Erythroblast (primary cell): ENCODE data around the gene PPP1R14C.

ENCODE experiments used
- DNase-seq, 2 experiments: peaks; one replicate each; lab custom pipeline; 2025; lab: John Stamatoyannopoulos, UW
- GATA1 ChIP-seq: IDR thresholded peaks from 2 replicates; pipeline ENCODE4 v1.6.1; 2011; ENCODE audit warnings: low read depth, mild to moderate bottlenecking, control low read depth, low read length, moderate library complexity
- POLR2A ChIP-seq: IDR thresholded peaks from 2 replicates; pipeline ENCODE4 v1.6.1; 2011; ENCODE audit warnings: mild to moderate bottlenecking, low read length

Gene PPP1R14C

DNA sequence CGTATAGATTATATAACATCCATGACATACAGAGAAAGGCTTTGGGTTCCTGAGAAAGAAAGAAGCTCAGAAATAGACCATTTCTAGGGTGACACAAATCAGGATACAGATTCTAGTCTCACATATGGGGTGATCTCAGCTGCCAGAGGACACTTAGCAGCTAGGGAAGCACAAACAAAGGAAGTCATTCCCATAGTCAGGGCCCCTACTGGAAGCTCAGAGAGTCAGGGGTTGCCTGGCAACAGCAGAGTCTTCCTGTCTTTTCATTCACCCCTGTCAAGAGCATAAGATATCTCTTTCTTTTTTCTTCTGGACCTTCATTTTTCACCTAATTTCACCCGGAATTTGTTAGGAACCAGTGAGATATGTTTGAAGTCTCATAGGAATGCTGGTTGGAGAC lies 144.1 kb downstream of the PPP1R14C start:
- TF ChIP-seq POLR2A (no peak), GATA1 (no peak)
- DNase-seq: no peak

DNA sequence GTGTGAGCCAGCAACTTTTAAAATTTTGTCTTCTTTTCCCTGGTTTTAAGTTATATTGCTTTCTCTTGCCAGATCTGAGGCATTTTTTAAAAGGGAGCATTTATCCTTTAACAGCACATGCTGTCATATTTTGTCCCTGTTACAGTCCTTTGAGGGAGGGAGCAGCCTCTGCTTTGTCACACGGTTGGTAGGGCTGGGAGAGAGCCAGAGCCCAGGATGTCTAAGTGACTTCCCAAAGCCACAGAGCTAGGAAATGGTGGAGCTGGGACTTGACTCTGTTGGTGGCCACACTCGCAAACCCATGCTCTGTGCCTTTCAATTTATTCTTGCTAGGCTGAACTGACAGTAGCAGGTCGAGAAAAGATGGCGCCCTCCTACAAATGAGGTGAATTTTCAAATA lies 145.6 kb downstream of the PPP1R14C start:
- DNase-seq: no peak
- TF ChIP-seq POLR2A: no peak
- TF ChIP-seq GATA1: no peak

- TF ChIP-seq GATA1: no peak
- TF ChIP-seq POLR2A: no peak
- no peak for DNase-seq
Measured at GRCh38 chr6:150289454-150290071, 146.7 kb downstream of the PPP1R14C start.

- DNase-seq: no peak
Measured at GRCh38 chr6:150290429-150290828, 147.6 kb downstream of the PPP1R14C start.

DNA sequence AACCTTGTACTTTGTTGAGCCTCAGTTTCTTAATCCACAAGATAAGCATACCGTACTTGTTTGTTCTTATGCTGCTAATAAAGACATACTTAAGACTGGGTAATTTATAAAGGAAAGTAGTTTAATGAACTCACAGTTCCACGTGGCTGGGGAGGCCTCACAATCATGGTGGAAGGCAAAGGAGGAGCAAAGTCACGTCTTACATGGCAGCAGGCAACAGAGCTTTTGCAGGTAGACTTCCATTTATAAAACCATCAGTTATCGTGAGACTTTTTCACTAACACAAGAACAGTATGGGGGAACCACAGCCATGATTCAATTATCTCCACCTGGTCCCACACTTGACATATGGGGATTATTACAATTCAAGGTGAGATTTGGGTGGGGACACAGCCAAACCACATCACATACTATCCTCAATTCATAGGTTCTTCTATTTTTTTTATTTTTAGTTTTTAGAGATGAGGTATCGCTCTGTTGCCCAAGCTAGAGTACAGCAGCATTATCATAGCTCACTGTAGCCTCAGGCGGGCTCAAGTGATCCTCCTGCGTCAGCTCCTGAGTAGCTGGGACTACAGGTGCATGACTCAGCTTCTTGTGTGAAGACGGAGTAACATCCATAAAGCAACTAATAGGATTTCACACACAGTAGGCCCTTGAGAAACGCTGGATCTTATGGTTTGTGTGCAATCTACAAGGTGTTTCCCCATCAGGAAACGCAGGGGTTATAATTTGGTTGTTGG lies 149.3 kb downstream of the PPP1R14C start:
- DNase-seq: no peak
- TF ChIP-seq GATA1 (no peak), POLR2A (no peak)

More at GRCh38 chr6:150290429-150290828, 147.6 kb downstream of the PPP1R14C start:
- TF ChIP-seq GATA1 (no peak), POLR2A (no peak)

- DNase-seq: no peak
- TF ChIP-seq POLR2A (no peak), GATA1 (no peak)
Measured at GRCh38 chr6:150293019-150293418, 150.2 kb downstream of the PPP1R14C start.

DNA sequence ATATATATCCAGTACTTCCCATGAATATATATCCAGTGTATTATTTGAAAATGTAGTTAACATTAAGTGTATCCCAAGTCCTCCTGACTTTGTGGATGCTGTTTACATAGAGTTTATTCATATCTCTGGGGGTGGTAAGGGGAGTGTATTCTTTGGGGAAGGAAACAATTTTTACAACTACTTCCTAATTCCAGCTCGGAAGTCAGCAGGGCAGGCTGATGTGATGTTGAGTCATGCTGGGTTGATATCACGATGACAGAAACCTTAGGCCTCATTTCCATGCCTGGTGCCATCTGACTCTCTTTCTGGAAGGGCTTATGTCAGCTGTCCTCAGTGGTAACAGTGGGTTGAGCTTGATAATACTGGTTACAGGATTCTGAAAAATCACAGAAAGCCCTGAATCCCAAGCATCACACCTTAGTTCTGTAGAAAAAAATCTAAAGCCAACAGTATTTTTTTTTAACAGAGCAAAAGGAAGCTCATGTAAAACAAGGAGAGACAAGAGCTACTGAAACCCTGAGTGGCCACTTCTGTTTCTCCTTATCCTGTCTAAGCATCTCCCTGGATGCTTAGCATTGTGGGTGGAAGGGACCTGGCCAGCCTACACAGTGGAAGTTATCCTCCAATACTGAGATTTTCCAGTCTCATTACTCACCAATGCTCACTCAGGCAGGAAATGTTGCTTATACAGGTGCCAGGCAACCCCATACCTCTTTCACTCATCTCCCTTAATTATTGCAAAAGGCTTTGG lies 150.8 kb downstream of the PPP1R14C start:
- TF ChIP-seq GATA1: no peak
- TF ChIP-seq POLR2A: no peak
- DNase-seq: peak; percentile 9 to 61

DNA sequence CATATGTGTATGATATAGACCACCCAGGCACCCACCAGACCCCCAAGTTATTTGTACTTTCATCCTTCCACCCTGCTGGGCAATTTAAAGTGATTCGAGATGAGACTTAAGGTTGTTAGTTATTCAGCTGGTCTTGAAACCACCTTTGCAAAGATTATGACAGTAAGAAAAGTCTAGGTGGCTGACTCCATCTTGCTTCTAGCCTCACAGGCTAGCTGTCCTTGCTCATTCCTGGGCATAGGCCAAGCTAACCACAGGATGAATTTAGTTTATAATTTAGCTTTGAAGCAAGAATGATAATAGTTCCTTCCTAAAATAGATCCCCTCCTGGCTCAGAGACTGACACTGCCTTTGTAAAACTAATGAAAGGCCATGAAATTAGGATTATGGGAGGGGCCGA lies 154.0 kb downstream of the PPP1R14C start:
- no peak for DNase-seq
- TF ChIP-seq GATA1: no peak
- TF ChIP-seq POLR2A: no peak

- DNase-seq: peak; percentile 43 to 78
- no peak for TF ChIP-seq POLR2A
- TF ChIP-seq GATA1: no peak
Measured at GRCh38 chr6:150297327-150298029, 154.6 kb downstream of the PPP1R14C start.

- TF ChIP-seq GATA1: no peak
- TF ChIP-seq POLR2A: no peak
- no peak for DNase-seq
Measured at GRCh38 chr6:150298030-150298380, 155.2 kb downstream of the PPP1R14C start.

- TF ChIP-seq GATA1 (no peak), POLR2A (no peak)
- DNase-seq: no peak
Measured at GRCh38 chr6:150298676-150299075, 155.8 kb downstream of the PPP1R14C start.
